ENCODE measurements around the gene TEDC1.

Gene TEDC1

DNA sequence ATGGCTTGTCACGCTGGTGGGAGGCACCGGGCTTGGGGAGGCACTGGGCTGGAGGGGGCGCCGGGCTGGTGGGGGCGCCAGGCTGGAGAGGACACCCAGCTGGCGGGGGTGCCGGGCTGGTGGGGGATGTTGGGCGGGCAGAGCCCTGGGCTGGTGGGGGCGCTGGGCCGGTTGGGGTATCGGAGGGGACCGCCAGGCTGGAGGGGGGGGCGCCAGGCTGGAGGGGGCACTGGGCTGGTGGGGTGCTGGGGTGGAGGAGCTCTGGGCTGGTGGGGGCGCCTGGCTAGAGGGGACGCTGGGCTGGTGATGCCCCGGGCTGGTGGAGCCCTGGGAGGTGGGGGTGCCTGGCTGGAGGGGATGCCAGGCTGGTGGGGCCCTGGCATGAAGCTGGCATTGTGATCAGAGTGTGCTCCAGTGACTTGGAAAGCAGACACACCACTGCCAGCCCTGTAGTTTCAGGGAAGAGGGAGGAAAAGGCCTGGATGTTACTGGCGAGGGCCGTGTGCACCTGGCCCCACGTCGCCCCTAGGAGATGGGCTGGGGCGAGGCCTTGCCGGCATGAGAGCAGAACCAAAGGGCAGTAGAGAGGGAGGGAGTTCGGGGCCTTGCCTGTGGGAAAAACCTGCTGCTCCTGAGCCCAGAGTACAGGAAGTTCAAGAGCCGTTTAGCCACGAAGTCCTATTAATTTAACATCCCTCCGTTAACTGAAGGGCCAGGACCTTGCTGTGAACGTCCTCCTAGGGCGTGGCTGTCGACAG lies 13.1 kb downstream of the TEDC1 start:
- TF ChIP-seq, protein P1, sequence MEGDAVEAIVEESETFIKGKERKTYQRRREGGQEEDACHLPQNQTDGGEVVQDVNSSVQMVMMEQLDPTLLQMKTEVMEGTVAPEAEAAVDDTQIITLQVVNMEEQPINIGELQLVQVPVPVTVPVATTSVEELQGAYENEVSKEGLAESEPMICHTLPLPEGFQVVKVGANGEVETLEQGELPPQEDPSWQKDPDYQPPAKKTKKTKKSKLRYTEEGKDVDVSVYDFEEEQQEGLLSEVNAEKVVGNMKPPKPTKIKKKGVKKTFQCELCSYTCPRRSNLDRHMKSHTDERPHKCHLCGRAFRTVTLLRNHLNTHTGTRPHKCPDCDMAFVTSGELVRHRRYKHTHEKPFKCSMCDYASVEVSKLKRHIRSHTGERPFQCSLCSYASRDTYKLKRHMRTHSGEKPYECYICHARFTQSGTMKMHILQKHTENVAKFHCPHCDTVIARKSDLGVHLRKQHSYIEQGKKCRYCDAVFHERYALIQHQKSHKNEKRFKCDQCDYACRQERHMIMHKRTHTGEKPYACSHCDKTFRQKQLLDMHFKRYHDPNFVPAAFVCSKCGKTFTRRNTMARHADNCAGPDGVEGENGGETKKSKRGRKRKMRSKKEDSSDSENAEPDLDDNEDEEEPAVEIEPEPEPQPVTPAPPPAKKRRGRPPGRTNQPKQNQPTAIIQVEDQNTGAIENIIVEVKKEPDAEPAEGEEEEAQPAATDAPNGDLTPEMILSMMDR (IDR thresholded peaks at IDR 0.05; ENCODE audit: extremely low read depth, missing control alignments) = no peak
- no peak for DNase-seq (ENCODE audit: low spot score)

DNA sequence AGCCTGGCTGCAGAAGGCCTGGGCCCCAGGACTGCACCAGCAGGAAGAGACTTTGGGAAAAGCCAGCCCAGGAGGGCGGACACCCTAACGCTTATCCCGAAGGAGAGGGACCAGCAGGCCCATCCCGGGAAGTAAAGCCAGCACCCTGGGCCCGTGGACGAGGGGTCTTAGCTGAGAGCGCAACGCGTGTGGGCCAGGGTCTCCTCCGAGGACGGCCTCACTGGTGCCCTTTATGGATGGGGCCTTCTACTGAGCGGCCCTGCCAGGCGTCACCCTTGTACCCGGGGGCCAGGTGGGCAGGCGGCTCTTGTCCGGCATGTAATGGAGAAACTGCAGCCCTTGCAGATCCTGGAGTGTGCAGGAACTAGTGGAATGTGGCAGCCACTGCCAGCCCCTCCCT lies 14.1 kb downstream of the TEDC1 start:
- TF ChIP-seq, protein P1 (IDR thresholded peaks at IDR 0.05; ENCODE audit: extremely low read depth, missing control alignments) = no peak
- no peak for DNase-seq (ENCODE audit: low spot score)

DNA sequence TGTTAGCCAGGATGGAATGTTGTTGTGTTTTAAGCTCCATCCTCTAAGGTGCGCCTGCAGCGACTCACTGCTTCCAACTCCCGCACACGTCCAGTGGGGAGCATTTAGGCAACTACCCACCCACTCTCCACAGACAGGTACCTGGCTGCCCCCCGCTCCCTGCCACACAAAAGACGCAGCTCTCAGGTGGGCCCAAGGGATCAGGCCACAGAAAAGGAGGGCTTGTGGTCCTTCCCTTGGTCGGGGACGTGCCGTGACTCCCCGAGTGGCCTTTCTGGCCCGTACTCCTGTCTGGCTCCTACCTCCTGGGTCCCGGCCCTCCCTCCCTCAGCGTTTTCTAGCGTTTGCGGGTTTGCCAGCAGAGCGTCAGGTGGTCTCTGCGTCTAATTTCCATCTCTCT lies 16.2 kb downstream of the TEDC1 start:
- DNase-seq (ENCODE audit: low spot score) = no peak
- TF ChIP-seq, protein P1 (IDR thresholded peaks at IDR 0.05; ENCODE audit: extremely low read depth, missing control alignments) = no peak

DNA sequence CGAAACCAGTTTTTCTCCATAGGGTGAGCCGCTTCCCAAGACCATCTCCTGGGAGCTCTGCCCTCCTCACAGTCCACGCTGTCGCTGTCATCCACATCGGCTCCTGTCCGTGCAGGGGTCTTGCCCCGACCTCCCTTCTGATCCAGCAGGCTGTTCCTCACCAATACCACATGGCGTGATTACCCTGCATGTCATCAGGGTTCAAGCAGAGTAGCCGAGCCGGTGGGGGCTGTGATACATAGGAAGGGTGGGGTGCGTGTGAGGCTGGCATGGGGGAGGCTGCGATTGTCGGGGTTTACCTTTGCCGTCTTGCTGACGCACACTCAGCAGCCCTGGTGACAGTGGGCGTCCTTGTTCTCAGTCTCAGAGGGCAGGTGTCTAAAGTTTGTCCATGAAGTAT lies 17.0 kb downstream of the TEDC1 start:
- DNase-seq (ENCODE audit: low spot score) = no peak
- TF ChIP-seq, protein P1 (IDR thresholded peaks at IDR 0.05; ENCODE audit: extremely low read depth, missing control alignments) = no peak

DNA sequence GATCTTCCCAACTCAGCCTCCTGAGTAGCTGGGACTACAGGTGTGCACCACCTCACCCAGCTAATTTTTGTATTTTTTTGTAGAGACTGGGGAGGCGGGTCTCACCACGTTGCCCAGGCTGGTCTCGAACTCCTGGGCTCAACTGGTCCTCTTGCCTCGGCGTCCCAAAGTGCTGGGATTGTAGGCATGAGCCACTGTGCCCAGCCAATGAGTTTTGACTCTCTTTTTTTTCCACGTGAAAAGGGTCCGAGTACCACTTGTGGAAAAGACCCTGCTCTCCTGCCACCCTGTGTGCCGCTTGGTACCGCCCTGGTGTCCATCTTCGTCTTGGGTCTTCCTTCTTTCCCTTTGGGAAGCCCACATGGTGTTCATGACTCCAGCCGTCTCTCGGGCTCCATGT lies 17.6 kb downstream of the TEDC1 start:
- TF ChIP-seq, protein P1 (IDR thresholded peaks at IDR 0.05; ENCODE audit: extremely low read depth, missing control alignments) = no peak
- DNase-seq (ENCODE audit: low spot score) = no peak

DNA sequence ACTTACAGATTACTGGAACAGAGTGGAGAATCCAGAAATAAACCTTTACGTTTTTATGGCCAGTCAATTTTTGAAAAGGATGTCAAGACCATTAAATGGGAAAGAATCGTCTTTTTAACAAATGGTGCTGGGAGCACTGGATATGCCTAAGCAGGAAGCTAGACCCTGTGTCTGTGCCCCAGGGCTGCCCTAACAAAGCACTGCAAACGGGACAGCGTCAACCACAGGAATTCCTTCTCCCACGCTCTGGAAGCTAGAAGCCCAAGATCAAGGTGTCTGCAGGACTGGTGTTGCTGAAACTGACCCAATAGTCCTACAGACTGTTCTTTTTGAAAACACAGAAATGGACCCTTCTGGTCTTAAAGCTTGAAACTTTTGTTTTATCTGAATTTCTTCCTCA lies 26.1 kb downstream of the TEDC1 start:
- TF ChIP-seq, protein P1 (IDR thresholded peaks at IDR 0.05; ENCODE audit: extremely low read depth, missing control alignments) = no peak
- DNase-seq (ENCODE audit: low spot score) = no peak

DNA sequence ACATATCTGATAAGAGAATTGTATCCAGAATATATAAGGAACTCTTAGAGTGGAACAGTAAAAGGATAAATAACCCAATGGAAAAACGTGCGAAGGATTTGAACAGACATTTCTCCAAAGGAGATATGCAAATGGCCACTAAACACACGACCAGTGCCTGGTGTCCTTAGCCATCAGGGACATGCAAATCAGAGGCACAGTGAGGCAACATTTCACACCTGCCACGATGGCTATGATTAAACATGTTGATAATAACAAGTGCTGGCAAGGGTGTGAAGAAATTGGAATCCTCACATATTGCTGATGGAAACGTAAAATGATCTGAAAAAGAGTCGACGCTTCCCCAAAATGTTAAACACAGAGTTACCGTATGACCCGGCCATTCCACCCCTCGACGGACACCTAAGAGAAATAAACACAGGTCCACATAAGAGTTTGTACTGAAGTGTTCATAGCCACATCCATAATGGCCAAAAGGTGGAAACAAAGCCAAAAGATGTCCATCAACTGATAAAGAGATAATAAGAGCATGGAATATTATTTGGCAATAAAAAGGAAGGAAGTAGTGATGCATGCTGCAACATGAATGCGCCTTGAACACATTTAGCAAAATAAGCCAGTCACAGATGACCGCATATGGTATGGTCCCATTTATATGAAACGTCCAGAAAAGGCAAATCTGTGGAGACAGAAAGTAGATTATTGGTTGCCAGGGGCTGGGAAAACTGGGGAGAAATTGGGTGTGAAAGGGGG lies 29.1 kb downstream of the TEDC1 start:
- TF ChIP-seq, protein P1 (IDR thresholded peaks at IDR 0.05; ENCODE audit: extremely low read depth, missing control alignments) = no peak

More for the DNA sequence above, 29.1 kb downstream of the TEDC1 start:
- DNase-seq (ENCODE audit: low spot score) = no peak

Data from GM20000 (cell line).